ENCODE measurements around the gene TGIF1.

GRCh38 chr18:3455907-3456685 lies 6.1 kb downstream of the TGIF1 start:
- TF ChIP-seq POLR2AphosphoS5 (IDR thresholded peaks at IDR 0.05): no peak
- TF ChIP-seq, protein P1, sequence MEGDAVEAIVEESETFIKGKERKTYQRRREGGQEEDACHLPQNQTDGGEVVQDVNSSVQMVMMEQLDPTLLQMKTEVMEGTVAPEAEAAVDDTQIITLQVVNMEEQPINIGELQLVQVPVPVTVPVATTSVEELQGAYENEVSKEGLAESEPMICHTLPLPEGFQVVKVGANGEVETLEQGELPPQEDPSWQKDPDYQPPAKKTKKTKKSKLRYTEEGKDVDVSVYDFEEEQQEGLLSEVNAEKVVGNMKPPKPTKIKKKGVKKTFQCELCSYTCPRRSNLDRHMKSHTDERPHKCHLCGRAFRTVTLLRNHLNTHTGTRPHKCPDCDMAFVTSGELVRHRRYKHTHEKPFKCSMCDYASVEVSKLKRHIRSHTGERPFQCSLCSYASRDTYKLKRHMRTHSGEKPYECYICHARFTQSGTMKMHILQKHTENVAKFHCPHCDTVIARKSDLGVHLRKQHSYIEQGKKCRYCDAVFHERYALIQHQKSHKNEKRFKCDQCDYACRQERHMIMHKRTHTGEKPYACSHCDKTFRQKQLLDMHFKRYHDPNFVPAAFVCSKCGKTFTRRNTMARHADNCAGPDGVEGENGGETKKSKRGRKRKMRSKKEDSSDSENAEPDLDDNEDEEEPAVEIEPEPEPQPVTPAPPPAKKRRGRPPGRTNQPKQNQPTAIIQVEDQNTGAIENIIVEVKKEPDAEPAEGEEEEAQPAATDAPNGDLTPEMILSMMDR (IDR thresholded peaks at IDR 0.05): no peak
- no peak for TF ChIP-seq POLR2A (IDR thresholded peaks at IDR 0.05; ENCODE audit: low read depth)
